GM21515 (cell line): Measurements from ENCODE around the gene NELL2.
"Not testable (repeated sequence)": the region's sequence is repeated elsewhere in the genome, so short reads cannot be mapped to it uniquely, and the experiment has no call there.

Experiments
- ATAC-seq: cut with Tn5 transposase; IDR thresholded peaks from one replicate; pipeline ENCODE4 v1.9.1; 2021; ENCODE audit not compliant: unreplicated experiment

The NELL2 gene

GRCh38 chr12:44847888-44848702 lies 28.0 kb downstream of the NELL2 start:
- ATAC-seq: peak; percentile 89

- ATAC-seq: peak; percentile 13
Measured at GRCh38 chr12:44847403-44847802, 28.7 kb downstream of the NELL2 start.

DNA sequence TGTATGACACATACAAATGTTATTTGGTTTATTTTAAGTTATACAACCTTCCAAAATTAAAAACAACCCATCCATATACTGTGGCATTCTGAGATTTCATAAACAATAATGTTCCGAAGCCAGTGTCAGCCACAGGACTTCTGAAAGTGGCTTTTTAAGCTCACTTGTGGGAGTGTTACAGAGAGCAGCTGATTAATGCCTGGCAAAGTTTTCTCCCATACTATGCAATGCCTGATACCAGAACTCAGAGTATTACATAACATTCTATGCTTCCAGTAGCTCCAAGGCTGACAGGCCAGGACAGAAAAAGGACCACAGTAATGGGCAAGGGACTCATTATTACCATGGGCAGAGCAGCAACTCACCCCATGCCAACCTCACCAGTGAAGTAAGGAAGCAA lies 29.3 kb downstream of the NELL2 start:
- no peak for ATAC-seq

GRCh38 chr12:44842669-44843068 lies 33.4 kb downstream of the NELL2 start:
- ATAC-seq: no peak

DNA sequence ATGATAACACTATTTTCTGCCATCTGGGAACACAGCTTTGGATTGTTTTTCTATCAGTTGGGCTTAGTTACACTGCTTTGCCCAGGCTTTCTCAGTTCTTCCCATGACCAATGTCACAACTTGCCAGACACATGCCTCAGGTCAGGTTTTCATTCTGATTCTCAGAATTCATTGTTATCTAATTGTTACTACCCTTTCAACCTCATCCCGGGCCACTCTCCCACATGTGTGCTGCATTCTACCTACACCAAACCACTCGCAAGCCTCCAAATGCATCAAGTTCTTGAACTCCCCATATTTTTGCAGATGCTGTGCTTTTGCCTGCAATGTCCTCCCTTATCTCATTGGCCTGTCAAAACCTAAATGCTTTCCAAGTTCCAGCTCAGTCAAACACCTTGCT lies 36.3 kb downstream of the NELL2 start:
- ATAC-seq: no peak

GRCh38 chr12:44837114-44837755 lies 38.9 kb downstream of the NELL2 start:
- no peak for ATAC-seq

- ATAC-seq: no peak
Measured at GRCh38 chr12:44835641-44836379, 40.3 kb downstream of the NELL2 start.

DNA sequence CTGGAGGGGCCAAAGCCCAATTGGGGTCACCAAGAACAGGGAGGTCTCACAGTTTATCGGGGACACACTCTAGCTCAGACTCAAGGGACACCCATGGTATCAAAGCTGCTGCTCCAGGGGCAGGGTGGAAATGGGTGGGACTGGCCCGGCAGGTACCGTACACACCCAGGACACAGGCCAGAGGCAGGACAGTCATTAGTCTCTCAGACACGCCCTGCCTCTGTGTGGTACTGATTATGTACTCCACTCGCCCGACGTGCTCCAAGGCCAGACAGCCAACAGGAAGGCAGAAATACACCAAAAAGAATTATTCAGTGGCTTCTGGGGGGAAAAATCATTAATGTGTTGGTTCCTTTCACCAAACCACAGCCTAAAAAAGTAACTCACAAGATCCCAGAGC lies 41.1 kb downstream of the NELL2 start:
- ATAC-seq: not testable (repeated sequence)

DNA sequence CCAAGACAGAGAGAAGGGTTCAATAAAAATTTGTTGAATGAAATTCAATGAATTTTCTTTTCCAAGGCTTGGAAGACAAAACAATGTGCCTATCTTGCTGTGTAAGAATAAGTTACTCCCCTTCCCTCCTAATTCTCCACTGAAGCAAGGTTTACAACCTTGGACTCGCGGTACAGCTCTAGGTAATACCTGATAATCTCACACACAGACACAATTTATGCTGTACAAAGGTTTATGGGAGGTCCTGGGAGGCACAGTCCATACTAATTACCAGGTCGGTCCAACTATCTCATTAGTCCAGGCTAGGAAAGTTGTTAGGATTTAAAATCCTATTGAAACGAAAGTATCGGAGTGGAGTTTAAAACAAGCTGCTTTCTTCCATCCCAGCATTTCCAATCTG lies 42.6 kb downstream of the NELL2 start:
- no peak for ATAC-seq

DNA sequence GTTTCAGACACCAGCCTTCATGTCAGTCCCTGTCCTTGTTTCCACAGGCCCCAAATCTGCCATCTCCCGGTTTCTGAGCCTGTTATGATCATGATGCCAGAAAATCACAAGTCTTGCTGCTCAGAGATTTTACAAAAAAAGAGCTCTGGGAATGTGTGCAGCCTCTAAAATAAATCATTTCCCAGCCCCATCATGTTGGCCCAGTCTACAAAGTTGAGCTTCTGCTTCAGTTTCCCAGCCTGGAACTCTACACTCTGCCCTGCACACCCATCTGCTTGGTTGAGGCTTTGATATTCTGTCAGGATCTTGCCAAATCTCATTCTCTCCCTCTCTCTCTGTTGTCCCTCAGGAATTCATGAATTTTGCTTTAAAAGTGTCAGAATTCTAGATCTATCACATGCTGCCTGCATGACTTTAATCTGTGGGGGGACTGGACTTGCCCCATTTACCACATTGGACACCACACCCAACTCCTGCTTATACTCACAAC lies 45.5 kb downstream of the NELL2 start:
- no peak for ATAC-seq

DNA sequence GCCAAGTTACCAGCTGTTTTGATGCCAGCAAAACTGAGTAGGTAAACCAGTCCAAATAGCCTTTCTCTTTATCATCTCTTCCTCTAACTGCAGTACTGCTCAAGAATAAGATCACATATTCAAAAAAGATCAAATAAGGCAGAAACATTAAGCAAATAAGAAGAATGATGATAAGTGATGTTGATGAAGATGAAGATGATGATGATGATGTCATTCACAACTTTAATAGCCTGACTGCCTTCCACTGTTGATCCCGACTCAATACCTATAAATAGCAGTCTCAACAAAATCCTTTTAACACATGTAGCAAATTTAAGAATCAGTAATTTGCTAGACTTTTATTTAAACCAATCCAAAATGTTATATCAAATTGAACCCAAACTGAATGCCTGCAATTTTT lies 47.1 kb downstream of the NELL2 start:
- no peak for ATAC-seq

GRCh38 chr12:44827832-44828438 lies 48.2 kb downstream of the NELL2 start:
- ATAC-seq: no peak

- not testable (repeated sequence) for ATAC-seq
Measured at GRCh38 chr12:44821702-44822101, 54.4 kb downstream of the NELL2 start.

DNA sequence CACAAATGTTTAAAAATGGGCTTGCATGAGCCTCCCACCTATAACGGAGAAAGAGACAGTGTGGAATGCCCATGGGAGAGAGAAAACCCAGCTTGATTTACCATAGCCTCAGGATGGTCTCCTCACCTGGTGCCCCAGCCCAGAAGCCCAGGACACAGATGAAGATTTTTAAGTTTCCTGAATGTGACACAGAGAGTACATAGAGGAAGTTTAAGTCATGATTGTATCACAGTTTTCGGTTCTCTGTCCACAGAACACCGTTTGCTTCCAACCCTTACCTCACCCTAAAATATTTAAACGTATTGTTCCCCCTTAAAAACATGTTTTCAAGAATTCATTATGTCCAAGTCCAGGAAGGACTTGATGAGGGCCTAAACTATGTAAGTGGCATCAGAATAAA lies 56.2 kb downstream of the NELL2 start:
- no peak for ATAC-seq

- no peak for ATAC-seq
Measured at GRCh38 chr12:44817687-44818086, 58.4 kb downstream of the NELL2 start.

- ATAC-seq: no peak
Measured at GRCh38 chr12:44816446-44817017, 59.6 kb downstream of the NELL2 start.

- ATAC-seq: no peak
Measured at GRCh38 chr12:44812062-44812461, 64.1 kb downstream of the NELL2 start.

DNA sequence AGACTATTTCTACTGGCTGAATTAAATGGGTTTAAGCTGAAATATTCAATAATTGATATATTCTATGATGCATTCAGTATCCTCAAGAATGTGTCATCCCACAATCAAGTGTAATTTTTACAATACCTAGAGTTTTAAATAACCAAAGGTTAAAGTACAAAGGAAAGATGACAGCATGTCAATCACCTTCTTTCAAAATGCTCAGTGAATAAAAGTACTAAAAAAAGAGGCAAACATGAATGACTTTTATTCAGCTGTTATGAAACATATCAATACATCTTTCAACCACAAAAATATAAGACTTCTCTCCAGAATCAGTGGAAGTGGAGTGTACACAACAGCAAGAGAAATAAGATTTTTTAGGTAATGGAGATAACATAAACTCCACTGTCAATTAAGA lies 72.0 kb downstream of the NELL2 start:
- no peak for ATAC-seq

DNA sequence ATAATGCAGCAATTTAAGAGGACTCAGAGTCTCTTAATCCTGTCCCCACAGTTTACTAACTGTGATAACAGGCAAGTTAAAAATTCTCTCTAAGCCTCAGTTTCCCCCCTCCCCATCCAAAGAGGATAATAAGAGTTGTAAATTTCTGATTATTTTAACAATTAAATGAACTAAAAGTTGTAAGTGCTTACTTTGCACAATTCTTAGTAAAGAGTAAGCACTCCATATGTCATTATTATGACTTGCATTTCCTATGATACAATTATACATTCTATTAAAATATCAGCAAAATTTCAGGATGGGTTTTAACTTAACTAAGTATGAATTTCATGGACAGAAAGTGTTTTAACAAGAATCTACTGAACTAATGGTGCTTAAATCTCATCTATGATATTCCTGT lies 80.1 kb downstream of the NELL2 start:
- no peak for ATAC-seq

GRCh38 chr12:44788731-44789130 lies 87.4 kb downstream of the NELL2 start:
- no peak for ATAC-seq

DNA sequence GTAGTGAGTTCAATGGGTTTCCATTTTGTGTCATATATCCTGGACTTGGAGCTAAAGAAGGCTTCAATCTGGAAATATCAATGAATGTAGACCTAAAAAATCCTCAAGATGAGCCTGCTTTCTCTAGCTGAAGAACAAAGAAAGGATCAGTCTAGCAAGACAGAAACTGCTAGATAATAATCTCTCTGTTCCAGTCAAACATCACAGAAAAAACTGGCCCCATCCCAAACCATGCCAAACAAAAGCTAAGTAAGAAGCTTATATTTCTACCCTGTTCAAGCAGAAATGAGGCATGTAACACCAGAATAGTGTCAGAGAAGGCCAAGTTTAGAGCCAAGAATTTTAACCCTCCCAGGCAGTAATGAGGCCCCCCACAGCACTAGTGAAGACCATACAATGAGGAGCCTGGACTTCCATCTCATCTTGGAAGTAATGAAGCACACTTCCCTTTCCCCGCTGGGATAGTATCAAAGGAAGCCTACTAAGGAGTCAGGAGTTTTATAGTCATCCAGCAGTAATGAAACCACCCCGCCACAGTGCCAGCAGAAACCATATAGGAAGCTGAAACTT lies 95.8 kb downstream of the NELL2 start:
- ATAC-seq: no peak
